Colonic mucosa (tissue), 4 donors: ENCODE data around the gene MAPK6. TPM values are rescaled to one million over a fixed set of nuclear protein-coding genes. Genes with fewer than 3 reads are reported as not detected.

Experiments
- DNase-seq: peaks from one replicate; pipeline ENCODE4 v3.0.0-alpha.2; 2020
- H3K27ac ChIP-seq: fragments of 200-600 bp; one replicate; pipeline ENCODE4 v1.8.0; 2021
- H3K27me3 ChIP-seq: fragments of 200-600 bp; one replicate; pipeline ENCODE4 v1.8.0; 2021
- H3K36me3 ChIP-seq: fragments of 200-600 bp; one replicate; pipeline ENCODE4 v1.8.0; 2021
- H3K4me1 ChIP-seq: fragments of 200-600 bp; one replicate; pipeline ENCODE4 v1.8.0; 2021; ENCODE audit warnings: mild to moderate bottlenecking
- H3K4me3 ChIP-seq: fragments of 200-600 bp; one replicate; pipeline ENCODE4 v1.8.0; 2021
- H3K9ac ChIP-seq, 2 donors: one replicate each; pipeline ENCODE4 v1.7.0; 2013; ENCODE audit warnings: control low read depth in 2 of 2, low read depth in 2 of 2, low read length in 2 of 2
- H3K9me3 ChIP-seq: fragments of 200-600 bp; one replicate; pipeline ENCODE4 v1.8.0; 2021
- intact Hi-C: fragments of 100-400 bp; cut with DNase I; formaldehyde crosslinking; loops from one replicate; pipeline ENCODE4 v1.14.1; 2022
- total RNA-seq, 2 donors: library from RNA; stranded (reverse); fragmentation: NEBNext Ultra II Directional in 1 of 2; extraction: Animal tissue kit (Norgen Biotek cat#: 25700) in 1 of 2; gene quantifications; one replicate each; pipeline ENCODE4 v1.2.1, GENCODE V29; 2021
- TF ChIP-seq, protein P1 (sequence below): fragments of 200-600 bp; IDR thresholded peaks from one replicate; pipeline ENCODE4 v1.8.0; 2022; ENCODE audit warnings: antibody characterized with exemption, mild to moderate bottlenecking
- donor health status: healthy.
- donor health status: DM: no; HTN: no; CAD: no.
- donor health status: DM: no; HTN: no; CAD: no.

The MAPK6 gene
- total RNA-seq, 2 donors from 2014 or later = 47.5 to 71.9 TPM

DNA sequence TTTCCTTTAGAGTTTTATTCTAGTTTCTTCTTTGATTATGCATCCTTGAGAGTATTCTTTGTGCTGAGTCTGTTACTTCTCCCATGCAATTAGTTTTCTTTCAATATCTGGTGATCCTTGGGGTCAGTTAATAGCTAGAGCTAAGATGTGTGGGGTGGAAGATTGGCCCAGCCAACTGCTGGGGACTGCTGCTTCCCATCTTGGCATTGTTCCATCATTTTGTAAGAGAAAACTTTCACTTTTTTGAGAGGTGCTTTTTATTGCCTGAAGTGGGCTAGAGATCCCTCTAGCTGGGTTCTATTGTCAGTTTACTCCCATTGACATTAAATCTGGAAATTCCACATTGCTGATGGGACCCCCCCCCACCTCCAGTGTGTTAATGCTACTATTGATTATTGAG is 78.2 kb downstream of the MAPK6 start:
- Histone ChIP-seq H3K36me3 (no peaks in the 10 kb centered on the region), H3K27ac (no peak overlapping the region), H3K27me3 (no peaks in the 10 kb centered on the region), H3K9ac (no peak overlapping the region), H3K9me3 (no peaks in the 10 kb centered on the region), H3K4me1 (peaks cover 11% of the 10 kb centered on the region), H3K4me3 (no peak overlapping the region)
- DNase-seq = no peak
- TF ChIP-seq, protein P1, sequence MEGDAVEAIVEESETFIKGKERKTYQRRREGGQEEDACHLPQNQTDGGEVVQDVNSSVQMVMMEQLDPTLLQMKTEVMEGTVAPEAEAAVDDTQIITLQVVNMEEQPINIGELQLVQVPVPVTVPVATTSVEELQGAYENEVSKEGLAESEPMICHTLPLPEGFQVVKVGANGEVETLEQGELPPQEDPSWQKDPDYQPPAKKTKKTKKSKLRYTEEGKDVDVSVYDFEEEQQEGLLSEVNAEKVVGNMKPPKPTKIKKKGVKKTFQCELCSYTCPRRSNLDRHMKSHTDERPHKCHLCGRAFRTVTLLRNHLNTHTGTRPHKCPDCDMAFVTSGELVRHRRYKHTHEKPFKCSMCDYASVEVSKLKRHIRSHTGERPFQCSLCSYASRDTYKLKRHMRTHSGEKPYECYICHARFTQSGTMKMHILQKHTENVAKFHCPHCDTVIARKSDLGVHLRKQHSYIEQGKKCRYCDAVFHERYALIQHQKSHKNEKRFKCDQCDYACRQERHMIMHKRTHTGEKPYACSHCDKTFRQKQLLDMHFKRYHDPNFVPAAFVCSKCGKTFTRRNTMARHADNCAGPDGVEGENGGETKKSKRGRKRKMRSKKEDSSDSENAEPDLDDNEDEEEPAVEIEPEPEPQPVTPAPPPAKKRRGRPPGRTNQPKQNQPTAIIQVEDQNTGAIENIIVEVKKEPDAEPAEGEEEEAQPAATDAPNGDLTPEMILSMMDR = no peak
- intact Hi-C loops = no loop called here

DNA sequence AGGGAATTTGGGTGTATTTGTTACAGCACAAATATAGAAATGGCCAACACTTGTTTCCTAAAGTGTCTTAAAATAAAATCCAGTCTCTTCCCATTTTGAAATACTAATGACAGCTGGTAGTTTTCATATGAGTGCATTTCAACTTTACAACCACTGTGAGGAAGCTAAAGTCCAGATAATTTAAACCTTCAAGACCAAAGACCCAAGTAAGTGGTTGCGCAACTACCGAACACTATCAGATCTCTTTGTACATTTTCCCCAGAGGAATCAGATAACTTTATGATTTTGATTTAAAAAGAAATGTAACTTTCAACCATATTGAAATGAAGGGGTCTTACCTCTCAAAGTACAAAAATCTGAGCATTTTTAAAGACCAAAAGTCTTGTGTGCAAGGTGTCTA is 79.3 kb downstream of the MAPK6 start:
- no peak for DNase-seq
- Histone ChIP-seq H3K36me3 (no peaks in the 10 kb centered on the region), H3K4me1 (peaks cover 6% of the 10 kb centered on the region), H3K27me3 (no peaks in the 10 kb centered on the region), H3K4me3 (no peak overlapping the region), H3K9me3 (no peaks in the 10 kb centered on the region), H3K9ac (no peak overlapping the region), H3K27ac (no peak overlapping the region)
- TF ChIP-seq, protein P1 = no peak
- intact Hi-C loops = no loop called here

DNA sequence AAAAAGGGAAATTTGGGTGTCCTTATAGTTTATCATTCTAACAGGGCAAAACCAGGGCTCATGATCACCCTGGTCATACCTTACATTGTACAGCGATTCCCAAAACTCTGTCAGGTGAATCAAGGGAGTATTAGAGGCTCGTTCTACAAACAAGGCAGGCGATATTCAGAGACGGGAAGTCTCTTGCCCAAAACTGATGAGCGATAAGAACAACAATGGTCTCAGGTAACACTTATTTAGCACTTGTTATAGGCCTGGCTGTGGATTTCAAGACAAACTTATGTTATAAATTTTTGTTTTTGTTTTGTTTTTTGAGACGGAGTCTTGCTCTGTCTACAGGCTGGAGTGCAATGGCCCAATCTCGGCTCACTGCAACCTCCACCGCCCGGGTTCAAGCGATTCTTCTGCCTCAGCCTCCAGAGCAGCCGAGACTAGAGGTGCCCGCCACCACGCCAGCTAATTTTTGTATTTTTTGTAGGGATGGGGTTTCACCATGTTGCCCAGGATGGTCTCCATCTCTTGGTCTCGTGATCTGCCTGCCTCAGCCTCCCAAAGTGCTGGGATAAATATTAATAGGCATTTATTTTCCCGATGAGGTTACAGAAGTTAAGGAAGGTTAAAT is 80.7 kb downstream of the MAPK6 start:
- Histone ChIP-seq H3K9me3 (no peaks in the 10 kb centered on the region), H3K4me1 (no peaks in the 10 kb centered on the region), H3K9ac (no peak overlapping the region), H3K27me3 (no peaks in the 10 kb centered on the region), H3K27ac (no peak overlapping the region), H3K36me3 (no peaks in the 10 kb centered on the region), H3K4me3 (no peak overlapping the region)
- TF ChIP-seq, protein P1 = no peak
- no peak for DNase-seq
- intact Hi-C loops = no loop called here

DNA sequence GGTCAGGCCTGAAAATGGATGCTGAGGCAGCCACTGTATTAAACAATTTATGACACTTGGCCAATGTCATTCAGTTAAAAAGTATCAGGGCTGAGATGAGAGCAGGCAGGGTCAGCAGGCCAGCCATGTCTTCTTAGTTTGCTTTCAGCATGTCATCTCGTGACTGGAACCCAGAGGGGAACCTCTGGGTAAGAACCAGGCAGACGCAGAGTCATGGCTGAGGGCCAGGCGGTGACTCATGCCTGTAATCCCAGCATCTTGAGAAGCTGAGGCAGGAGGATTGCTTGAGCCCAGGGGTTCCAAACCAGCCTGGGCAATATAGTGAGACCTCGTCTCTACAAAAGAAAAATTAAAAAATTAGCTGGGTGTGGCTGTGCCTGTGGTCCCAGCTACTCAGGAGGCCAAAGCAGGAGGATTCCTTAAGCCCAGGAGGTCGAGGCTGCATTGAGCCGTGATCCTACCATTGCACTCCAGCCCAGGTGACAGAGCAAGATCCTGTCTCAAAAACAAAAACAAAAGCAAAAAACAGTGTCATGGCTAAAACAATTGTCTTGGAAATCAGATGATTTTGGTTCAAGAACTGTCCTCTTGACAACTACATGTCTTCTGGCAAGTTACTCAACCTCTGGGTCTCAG is 81.9 kb downstream of the MAPK6 start:
- intact Hi-C loops = no loop called here
- no peak overlapping the region for H3K4me3 ChIP-seq

DNA sequence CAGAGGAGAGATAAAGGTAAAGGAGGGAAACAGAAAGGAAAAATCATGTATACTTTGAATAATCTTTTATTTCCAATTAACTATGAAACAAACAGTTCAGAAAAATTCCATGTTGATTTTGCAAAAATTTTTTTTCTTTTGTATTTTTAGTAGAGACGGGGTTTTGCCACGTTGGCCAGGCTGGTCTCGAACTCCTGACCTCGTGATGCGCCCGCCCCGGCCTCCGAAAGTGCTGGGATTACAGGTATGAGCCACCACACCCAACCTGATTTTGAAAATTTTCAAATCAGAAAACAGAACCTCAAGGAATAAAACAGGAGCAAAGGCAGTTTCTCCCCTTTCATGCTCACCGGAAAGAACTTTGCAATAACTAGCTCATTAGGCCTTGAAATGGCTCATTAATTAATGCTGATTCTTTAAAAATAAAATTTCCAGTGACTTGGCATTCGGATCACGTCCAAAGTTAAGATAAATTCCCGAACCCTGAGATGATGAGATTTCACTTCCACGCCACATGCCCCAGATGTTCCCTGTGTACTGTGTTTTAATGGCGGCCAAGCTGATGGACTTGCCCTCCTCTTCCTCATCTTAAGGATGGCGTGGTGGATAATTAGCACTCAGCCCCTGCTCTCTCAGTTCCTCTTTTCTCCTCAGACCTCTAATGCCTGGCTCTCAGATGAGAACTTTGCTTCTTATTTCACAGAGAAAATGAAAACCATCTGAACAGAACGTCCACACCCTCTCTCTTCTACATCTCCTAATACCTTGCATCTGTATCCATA is 82.7 kb downstream of the MAPK6 start:
- H3K4me1 ChIP-seq = no peaks in the 10 kb centered on the region
- no peaks in the 10 kb centered on the region for H3K27me3 ChIP-seq
- H3K9me3 ChIP-seq = no peaks in the 10 kb centered on the region
- H3K27ac ChIP-seq = no peak overlapping the region
- no peak overlapping the region for H3K9ac ChIP-seq
- TF ChIP-seq, protein P1 = no peak
- intact Hi-C loops = no loop called here
- no peak for DNase-seq
- no peaks in the 10 kb centered on the region for H3K36me3 ChIP-seq
- no peak overlapping the region for H3K4me3 ChIP-seq

More for the DNA sequence above, 81.9 kb downstream of the MAPK6 start:
- peak; percentile 78 for DNase-seq
- H3K27ac ChIP-seq = no peak overlapping the region
- TF ChIP-seq, protein P1 = no peak
- no peaks in the 10 kb centered on the region for H3K27me3 ChIP-seq
- H3K4me1 ChIP-seq = no peaks in the 10 kb centered on the region
- H3K9ac ChIP-seq = no peak overlapping the region
- no peaks in the 10 kb centered on the region for H3K36me3 ChIP-seq
- no peaks in the 10 kb centered on the region for H3K9me3 ChIP-seq
